Measurements from ENCODE around the gene LMO2. TPM values are rescaled to one million over a fixed set of nuclear protein-coding genes. Genes with fewer than 3 reads are reported as not detected.
A peak's percentile ranks its signal among the peaks of the same experiment; 100 is the strongest.

LMO2 gene
- total and polyA plus RNA-seq, 2 donors (not counting 1 experiment from before 2014, with no cell fraction given), result 6.2 to 10.7 TPM

GRCh38 chr11:33931067-33931466, 39.2 kb upstream of the LMO2 start:
- no peaks in the 10 kb centered on the region for H4K20me1 ChIP-seq (ENCODE audit: control insufficient read depth, insufficient read depth, low read length, poor library complexity, severe bottlenecking)
- ChIA-PET CTCF (interaction anchor here (0.6 kb wide), 1 partner anchor 533 kb away, joined by 3 read pairs; no protein-coding TSS in a partner anchor), POLR2A (no interaction called here)
- no peak overlapping the region for H2AFZ ChIP-seq (ENCODE audit: insufficient read depth, low read depth, low read length, poor library complexity, severe bottlenecking)
- H3K36me3 ChIP-seq (replicated peaks in 1 of 2; ENCODE audit: control extremely low read depth in 1 of 2, control insufficient read depth in 1 of 2, extremely low read depth in 1 of 2, insufficient read depth in 2 of 2, low read length in 1 of 2), result no peaks in the 10 kb centered on the region
- intact Hi-C loops (cut with micrococcal nuclease), result no loop called here
- peak overlapping the region in 1 of 5 experiments; percentile 15 for H3K4me3 ChIP-seq (ENCODE audit: control extremely low read depth in 1 of 5, extremely low read depth in 1 of 5, insufficient read depth in 1 of 5, low read depth in 2 of 5, low read length in 4 of 5)
- H3K27me3 ChIP-seq (replicated peaks in 1 of 4; ENCODE audit: control extremely low read depth in 1 of 4, control insufficient read depth in 3 of 4, insufficient read depth in 4 of 4, low read length in 3 of 4), result peaks cover 0 to 16% (median 4%) of the 10 kb centered on the region in 4 experiments
- peaks cover 6 to 21% (median 17%) of the 10 kb centered on the region in 3 donors for H3K9me3 ChIP-seq (ENCODE audit: control extremely low read depth in 1 of 3, control insufficient read depth in 2 of 3, insufficient read depth in 1 of 3, low read length in 2 of 3)
- no peak overlapping the region for H3K9ac ChIP-seq (ENCODE audit: low read length)
- H3K4me3 Mint-ChIP-seq, result no peak overlapping the region
- H3K4me1 ChIP-seq (ENCODE audit: control insufficient read depth in 2 of 2, insufficient read depth in 2 of 2, low read length in 2 of 2), result peaks cover 6 to 7% of the 10 kb centered on the region in 2 donors
- ATAC-seq (ENCODE audit: low read depth), result no peak
- H3K9me3 Mint-ChIP-seq (ENCODE audit: insufficient read depth), result peaks cover 11% of the 10 kb centered on the region
- WGBS (ENCODE audit: insufficient coverage), result 80% methylated on average over 1 of the region's 1 CpG
- no peak overlapping the region for H3K27ac ChIP-seq (ENCODE audit: low read length in 2 of 2)
- H3K27ac Mint-ChIP-seq, result no peak overlapping the region
- DNase-seq, result no peak
- TF ChIP-seq CTCF (IDR thresholded peaks at IDR 0.05), result no peak
- no peak for TF ChIP-seq EZH2 (IDR thresholded peaks at IDR 0.05; ENCODE audit: borderline replicate concordance, insufficient read depth, low read depth, low read length, poor library complexity, severe bottlenecking)
- H3K4me1 Mint-ChIP-seq, result peaks cover 7% of the 10 kb centered on the region
- peaks cover 17% of the 10 kb centered on the region for H3K27me3 Mint-ChIP-seq
- no peak overlapping the region for H3K4me2 ChIP-seq (replicated peaks; ENCODE audit: low read depth, low read length, poor library complexity, severe bottlenecking)
- no peaks in the 10 kb centered on the region for H3K79me2 ChIP-seq (ENCODE audit: control insufficient read depth, insufficient read depth, low read length)

- TF ChIP-seq EZH2 (IDR thresholded peaks at IDR 0.05; ENCODE audit: borderline replicate concordance, insufficient read depth, low read depth, low read length, poor library complexity, severe bottlenecking) (no peak), CTCF (IDR thresholded peaks at IDR 0.05) (no peak)
- no peaks in the 10 kb centered on the region for H3K79me2 ChIP-seq (ENCODE audit: control insufficient read depth, insufficient read depth, low read length)
- H3K4me2 ChIP-seq (replicated peaks; ENCODE audit: low read depth, low read length, poor library complexity, severe bottlenecking), result no peak overlapping the region
- peaks cover 6 to 7% of the 10 kb centered on the region in 2 donors for H3K4me1 ChIP-seq (ENCODE audit: control insufficient read depth in 2 of 2, insufficient read depth in 2 of 2, low read length in 2 of 2)
- peaks cover 0 to 19% (median 4%) of the 10 kb centered on the region in 4 experiments for H3K27me3 ChIP-seq (replicated peaks in 1 of 4; ENCODE audit: control extremely low read depth in 1 of 4, control insufficient read depth in 3 of 4, insufficient read depth in 4 of 4, low read length in 3 of 4)
- no peak overlapping the region for H3K9ac ChIP-seq (ENCODE audit: low read length)
- no peak for DNase-seq
- Mint-ChIP-seq H3K27me3 (peaks cover 20% of the 10 kb centered on the region), H3K4me3 (no peak overlapping the region), H3K27ac (no peak overlapping the region), H3K4me1 (peaks cover 7% of the 10 kb centered on the region), H3K9me3 (ENCODE audit: insufficient read depth) (peaks cover 11% of the 10 kb centered on the region)
- H3K27ac ChIP-seq (ENCODE audit: low read length in 2 of 2), result no peak overlapping the region
- H4K20me1 ChIP-seq (ENCODE audit: control insufficient read depth, insufficient read depth, low read length, poor library complexity, severe bottlenecking), result no peaks in the 10 kb centered on the region
- CTCF ChIA-PET, result interaction anchor here (0.6 kb wide), 1 partner anchor 55 kb away, joined by 3 read pairs; no protein-coding TSS in a partner anchor
- no peak for ATAC-seq (ENCODE audit: low read depth)
- no peaks in the 10 kb centered on the region for H3K36me3 ChIP-seq (replicated peaks in 1 of 2; ENCODE audit: control extremely low read depth in 1 of 2, control insufficient read depth in 1 of 2, extremely low read depth in 1 of 2, insufficient read depth in 2 of 2, low read length in 1 of 2)
- intact Hi-C loops (cut with micrococcal nuclease), result no loop called here
- H2AFZ ChIP-seq (ENCODE audit: insufficient read depth, low read depth, low read length, poor library complexity, severe bottlenecking), result peak overlapping the region; percentile 30
- peaks cover 6 to 21% (median 17%) of the 10 kb centered on the region in 3 donors for H3K9me3 ChIP-seq (ENCODE audit: control extremely low read depth in 1 of 3, control insufficient read depth in 2 of 3, insufficient read depth in 1 of 3, low read length in 2 of 3)
- WGBS (ENCODE audit: insufficient coverage), result 46% methylated on average over 5 of the region's 7 CpGs
- peak overlapping the region in 1 of 5 experiments; percentile 15 for H3K4me3 ChIP-seq (ENCODE audit: control extremely low read depth in 1 of 5, extremely low read depth in 1 of 5, insufficient read depth in 1 of 5, low read depth in 2 of 5, low read length in 4 of 5)
- POLR2A ChIA-PET, result no interaction called here
These were observed 38.6 kb upstream of the LMO2 start for GRCh38 chr11:33930317-33931021.
